ENCODE results near the gene GRAMD1C. TPM values are rescaled to one million over a fixed set of nuclear protein-coding genes. Genes with fewer than 3 reads are reported as not detected.
A peak's percentile ranks its signal among the peaks of the same experiment; 100 is the strongest.

Gene GRAMD1C
- total RNA-seq, 2 experiments from 2014 or later = 4.1 to 6.4 TPM

DNA sequence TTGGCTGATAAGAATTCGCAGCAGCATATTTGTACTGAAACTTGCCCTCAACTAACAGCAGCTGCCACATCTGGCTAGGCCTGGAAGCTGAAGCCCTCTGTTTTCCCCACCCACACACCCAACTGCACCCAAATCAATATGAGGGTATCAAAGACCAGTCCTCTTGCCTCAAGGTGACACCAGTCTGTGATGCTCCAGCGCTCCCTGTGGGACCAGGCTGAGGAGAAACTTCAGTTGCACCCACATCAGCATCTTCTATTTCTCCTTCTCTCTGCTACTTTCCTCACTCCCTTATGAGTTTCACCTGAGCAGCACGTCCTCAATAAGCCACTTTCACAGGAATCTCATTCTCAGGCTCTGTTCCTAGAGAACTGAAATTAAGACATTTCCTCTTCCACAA lies 18.7 kb upstream of the GRAMD1C start:
- ChIA-PET CTCF (ENCODE audit: unreplicated experiment) (no interaction called here), POLR2A (no interaction called here)
- Histone ChIP-seq H2AFZ (ENCODE audit: low read length) (no peak overlapping the region), H3K4me2 (ENCODE audit: low read length) (no peak overlapping the region), H4K20me1 (ENCODE audit: insufficient read depth, low read length) (no peaks in the 10 kb centered on the region), H3K9me3 (ENCODE audit: low read length) (no peaks in the 10 kb centered on the region), H3K9me2 (ENCODE audit: insufficient read depth, low read length) (no peaks in the 10 kb centered on the region), H3K27ac (ENCODE audit: low read depth, low read length, poor library complexity, severe bottlenecking) (no peak overlapping the region), H3K79me2 (ENCODE audit: insufficient read depth, low read depth, low read length) (no peaks in the 10 kb centered on the region), H3K36me3 (ENCODE audit: insufficient read depth, low read length) (no peaks in the 10 kb centered on the region), H3K4me3 (ENCODE audit: low read depth, low read length, poor library complexity, severe bottlenecking) (no peak overlapping the region), H3K4me1 (ENCODE audit: insufficient read depth, low read length, poor library complexity, severe bottlenecking) (no peaks in the 10 kb centered on the region)
- TF ChIP-seq, protein P1, sequence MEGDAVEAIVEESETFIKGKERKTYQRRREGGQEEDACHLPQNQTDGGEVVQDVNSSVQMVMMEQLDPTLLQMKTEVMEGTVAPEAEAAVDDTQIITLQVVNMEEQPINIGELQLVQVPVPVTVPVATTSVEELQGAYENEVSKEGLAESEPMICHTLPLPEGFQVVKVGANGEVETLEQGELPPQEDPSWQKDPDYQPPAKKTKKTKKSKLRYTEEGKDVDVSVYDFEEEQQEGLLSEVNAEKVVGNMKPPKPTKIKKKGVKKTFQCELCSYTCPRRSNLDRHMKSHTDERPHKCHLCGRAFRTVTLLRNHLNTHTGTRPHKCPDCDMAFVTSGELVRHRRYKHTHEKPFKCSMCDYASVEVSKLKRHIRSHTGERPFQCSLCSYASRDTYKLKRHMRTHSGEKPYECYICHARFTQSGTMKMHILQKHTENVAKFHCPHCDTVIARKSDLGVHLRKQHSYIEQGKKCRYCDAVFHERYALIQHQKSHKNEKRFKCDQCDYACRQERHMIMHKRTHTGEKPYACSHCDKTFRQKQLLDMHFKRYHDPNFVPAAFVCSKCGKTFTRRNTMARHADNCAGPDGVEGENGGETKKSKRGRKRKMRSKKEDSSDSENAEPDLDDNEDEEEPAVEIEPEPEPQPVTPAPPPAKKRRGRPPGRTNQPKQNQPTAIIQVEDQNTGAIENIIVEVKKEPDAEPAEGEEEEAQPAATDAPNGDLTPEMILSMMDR (conservative IDR thresholded peaks at IDR 0.05; ENCODE audit: low read length) = no peak
- no peak for TF ChIP-seq EZH2phosphoT487 (IDR thresholded peaks at IDR 0.05; ENCODE audit: borderline replicate concordance, low read depth, low read length)
- no peak for DNase-seq (ENCODE audit: low spot score)
- intact Hi-C loops (cut with micrococcal nuclease; ENCODE audit: unreplicated experiment) = no loop called here
- BruUV-seq (replicated peaks) = no TSS peak

DNA sequence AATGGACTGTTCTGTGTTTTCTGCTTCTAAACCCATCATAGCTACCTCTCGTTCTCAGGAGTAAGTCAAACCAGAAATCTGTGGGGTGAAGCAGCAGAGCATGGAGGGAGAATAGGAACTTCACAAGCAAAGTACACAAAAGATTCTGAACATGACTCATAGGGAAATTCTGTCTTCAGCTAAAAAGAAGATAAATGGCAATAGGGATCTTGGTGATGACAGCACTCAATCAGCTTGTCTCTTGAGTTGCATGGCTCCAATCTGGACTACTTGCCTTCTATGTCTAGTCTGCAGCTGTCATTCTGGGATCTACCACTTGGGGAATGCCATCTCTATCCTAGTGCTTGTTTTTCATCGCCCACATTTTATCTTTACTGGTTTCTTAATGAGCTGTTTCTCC lies 13.5 kb upstream of the GRAMD1C start:
- TF ChIP-seq, protein P1 (conservative IDR thresholded peaks at IDR 0.05; ENCODE audit: low read length) = peak; percentile 38; the same call in 1 of the 2 replicates
- TF ChIP-seq EZH2phosphoT487 (IDR thresholded peaks at IDR 0.05; ENCODE audit: borderline replicate concordance, low read depth, low read length) = no peak
- ChIA-PET POLR2A (interaction anchor here (0.6 to 1.0 kb wide), 3 partner anchors 10 to 71 kb away, joined by 3 to 5 read pairs (median 3); no protein-coding TSS in a partner anchor), CTCF (ENCODE audit: unreplicated experiment) (interaction anchor here (0.8 to 1.6 kb wide), 2 partner anchors 73 to 78 kb away, joined by 3 read pairs; partner anchors contain the start of gene ATP6V1A)
- H4K20me1 ChIP-seq (ENCODE audit: insufficient read depth, low read length) = no peaks in the 10 kb centered on the region
- H3K4me2 ChIP-seq (ENCODE audit: low read length) = no peak overlapping the region
- intact Hi-C loops (cut with micrococcal nuclease; ENCODE audit: unreplicated experiment) = no loop called here
- no peak overlapping the region for H3K4me3 ChIP-seq (ENCODE audit: low read depth, low read length, poor library complexity, severe bottlenecking)
- no peaks in the 10 kb centered on the region for H3K36me3 ChIP-seq (ENCODE audit: insufficient read depth, low read length)
- no peaks in the 10 kb centered on the region for H3K9me2 ChIP-seq (ENCODE audit: insufficient read depth, low read length)
- peak overlapping the region; percentile 7; the same call in 1 of the 2 replicates for H2AFZ ChIP-seq (ENCODE audit: low read length)
- peak; percentile 11 for DNase-seq (ENCODE audit: low spot score)
- no peaks in the 10 kb centered on the region for H3K79me2 ChIP-seq (ENCODE audit: insufficient read depth, low read depth, low read length)
- H3K4me1 ChIP-seq (ENCODE audit: insufficient read depth, low read length, poor library complexity, severe bottlenecking) = peaks cover 14% of the 10 kb centered on the region
- no TSS peak for BruUV-seq (replicated peaks)
- H3K9me3 ChIP-seq (ENCODE audit: low read length) = no peaks in the 10 kb centered on the region; the same call in 1 of the 2 replicates
- no peak overlapping the region for H3K27ac ChIP-seq (ENCODE audit: low read depth, low read length, poor library complexity, severe bottlenecking)

DNA sequence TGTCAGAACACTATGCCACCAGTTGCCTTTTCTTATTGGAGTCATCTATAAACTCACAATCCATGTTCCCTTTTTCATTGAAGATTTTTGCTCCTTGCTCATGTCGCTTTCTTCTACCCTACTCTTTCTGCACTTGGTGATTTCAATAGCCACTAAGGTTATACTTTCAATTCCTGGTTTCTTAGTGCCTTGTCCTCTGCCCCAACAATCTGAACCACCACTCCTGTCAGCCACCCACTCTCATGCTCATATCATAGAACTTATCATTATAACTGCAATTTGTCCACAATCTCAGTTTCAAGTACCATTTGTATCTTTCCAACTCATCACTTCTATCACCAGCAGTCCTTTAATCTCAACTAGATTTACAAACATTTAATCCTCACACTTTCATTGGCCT lies 10.0 kb upstream of the GRAMD1C start:
- ChIA-PET CTCF (ENCODE audit: unreplicated experiment) (no interaction called here), POLR2A (interaction anchor here (0.6 kb wide), 1 partner anchor 12 kb away, joined by 3 read pairs; no protein-coding TSS in a partner anchor)
- H3K4me2 ChIP-seq (ENCODE audit: low read length) = no peak overlapping the region
- no TSS peak for BruUV-seq (replicated peaks)
- H3K36me3 ChIP-seq (ENCODE audit: insufficient read depth, low read length) = no peaks in the 10 kb centered on the region; the same call in 1 of the 2 replicates
- intact Hi-C loops (cut with micrococcal nuclease; ENCODE audit: unreplicated experiment) = no loop called here
- no peak overlapping the region for H3K27ac ChIP-seq (ENCODE audit: low read depth, low read length, poor library complexity, severe bottlenecking)
- peaks cover 20% of the 10 kb centered on the region for H3K9me3 ChIP-seq (ENCODE audit: low read length)
- H4K20me1 ChIP-seq (ENCODE audit: insufficient read depth, low read length) = no peaks in the 10 kb centered on the region
- H3K9me2 ChIP-seq (ENCODE audit: insufficient read depth, low read length) = no peaks in the 10 kb centered on the region
- no peak for TF ChIP-seq EZH2phosphoT487 (IDR thresholded peaks at IDR 0.05; ENCODE audit: borderline replicate concordance, low read depth, low read length)
- TF ChIP-seq, protein P1 (conservative IDR thresholded peaks at IDR 0.05; ENCODE audit: low read length) = no peak
- no peak overlapping the region for H2AFZ ChIP-seq (ENCODE audit: low read length)
- no peaks in the 10 kb centered on the region for H3K79me2 ChIP-seq (ENCODE audit: insufficient read depth, low read depth, low read length)
- no peak for DNase-seq (ENCODE audit: low spot score)
- peaks cover 40% of the 10 kb centered on the region for H3K4me1 ChIP-seq (ENCODE audit: insufficient read depth, low read length, poor library complexity, severe bottlenecking)
- H3K4me3 ChIP-seq (ENCODE audit: low read depth, low read length, poor library complexity, severe bottlenecking) = no peak overlapping the region

Measured in OCI-LY7 (cell line).